GM12874 (cell line): ENCODE results near the gene PGC.

Source experiments
- CTCF ChIP-seq: IDR thresholded peaks from 2 replicates; pipeline ENCODE4 v1.5.1; 2011; ENCODE audit warnings: low read depth, mild to moderate bottlenecking, control low read depth, low read length, moderate library complexity; ENCODE audit not compliant: insufficient read depth

Gene PGC

GRCh38 chr6:41750374-41750773 lies 3.2 kb upstream of the PGC start:
- no peak for TF ChIP-seq CTCF

GRCh38 chr6:41748542-41748941 lies 1.3 kb upstream of the PGC start:
- no peak for TF ChIP-seq CTCF

DNA sequence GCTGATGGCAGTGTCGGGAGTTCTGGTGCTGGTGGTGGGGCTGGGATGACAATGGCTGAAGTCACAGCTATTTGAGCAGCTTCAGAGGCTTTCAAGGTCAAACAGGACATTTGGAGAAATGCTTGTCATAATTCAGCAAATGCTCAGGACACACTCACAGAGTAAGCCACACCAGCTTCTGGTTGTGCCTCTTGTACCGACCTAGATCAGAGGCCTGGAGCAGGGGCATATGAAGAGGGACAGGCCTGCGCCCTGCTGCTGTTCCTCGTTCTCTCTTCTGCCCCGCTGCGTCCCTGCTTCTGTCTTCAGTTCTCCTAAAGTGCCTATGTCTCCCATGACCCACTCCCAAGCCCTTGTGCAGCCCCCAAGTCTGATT lies 893 bp upstream of the PGC start:
- TF ChIP-seq CTCF: no peak

DNA sequence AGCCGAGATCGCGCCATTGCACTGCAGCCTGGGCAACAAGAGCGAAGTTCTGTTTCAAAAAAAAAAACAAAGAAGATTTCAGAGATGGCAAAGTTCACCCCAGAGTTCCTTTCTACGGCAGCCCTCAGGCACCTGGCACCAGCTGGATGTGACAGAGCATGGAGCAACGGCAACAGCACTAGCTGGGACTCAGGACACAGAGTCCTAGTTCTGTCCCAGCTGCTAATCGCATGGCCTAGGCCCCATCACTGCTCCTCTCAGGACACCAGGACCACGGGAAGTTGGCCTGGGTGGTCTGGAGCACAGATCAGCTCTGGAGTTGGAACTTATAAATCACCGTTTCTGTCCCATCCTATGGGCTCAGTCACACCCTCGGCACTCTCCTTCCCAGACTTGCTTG lies 1.1 kb downstream of the PGC start:
- no peak for TF ChIP-seq CTCF

DNA sequence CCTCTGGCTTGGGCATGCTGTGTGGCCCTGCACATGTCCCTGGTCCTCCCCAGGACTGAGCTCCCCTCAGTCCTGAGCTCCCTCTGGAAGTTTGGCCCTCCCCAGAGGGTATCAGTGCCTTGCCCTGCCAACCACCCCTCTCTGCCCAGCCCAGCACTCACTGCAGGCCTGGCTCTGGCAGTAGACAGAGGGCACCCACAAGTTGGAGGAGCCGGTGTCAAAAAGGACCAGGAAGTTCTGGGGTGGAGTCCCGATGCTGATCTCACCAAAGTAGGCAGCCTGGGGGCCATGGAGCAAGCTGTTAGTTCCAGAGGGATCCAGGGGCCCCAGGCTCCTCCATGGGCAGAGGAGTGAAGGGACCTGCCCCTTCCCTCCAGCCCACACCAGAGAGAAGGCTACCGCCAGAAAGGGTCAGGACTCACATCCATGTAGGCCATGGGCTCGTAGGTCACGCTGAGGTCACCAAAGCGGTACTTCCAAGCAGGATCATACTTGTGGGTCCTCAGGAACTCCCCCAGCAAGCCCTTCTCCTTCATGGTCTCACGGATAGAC lies 2.9 kb downstream of the PGC start:
- TF ChIP-seq CTCF: no peak

- no peak for TF ChIP-seq CTCF
Observed at GRCh38 chr6:41743406-41744235, 3.6 kb downstream of the PGC start.

DNA sequence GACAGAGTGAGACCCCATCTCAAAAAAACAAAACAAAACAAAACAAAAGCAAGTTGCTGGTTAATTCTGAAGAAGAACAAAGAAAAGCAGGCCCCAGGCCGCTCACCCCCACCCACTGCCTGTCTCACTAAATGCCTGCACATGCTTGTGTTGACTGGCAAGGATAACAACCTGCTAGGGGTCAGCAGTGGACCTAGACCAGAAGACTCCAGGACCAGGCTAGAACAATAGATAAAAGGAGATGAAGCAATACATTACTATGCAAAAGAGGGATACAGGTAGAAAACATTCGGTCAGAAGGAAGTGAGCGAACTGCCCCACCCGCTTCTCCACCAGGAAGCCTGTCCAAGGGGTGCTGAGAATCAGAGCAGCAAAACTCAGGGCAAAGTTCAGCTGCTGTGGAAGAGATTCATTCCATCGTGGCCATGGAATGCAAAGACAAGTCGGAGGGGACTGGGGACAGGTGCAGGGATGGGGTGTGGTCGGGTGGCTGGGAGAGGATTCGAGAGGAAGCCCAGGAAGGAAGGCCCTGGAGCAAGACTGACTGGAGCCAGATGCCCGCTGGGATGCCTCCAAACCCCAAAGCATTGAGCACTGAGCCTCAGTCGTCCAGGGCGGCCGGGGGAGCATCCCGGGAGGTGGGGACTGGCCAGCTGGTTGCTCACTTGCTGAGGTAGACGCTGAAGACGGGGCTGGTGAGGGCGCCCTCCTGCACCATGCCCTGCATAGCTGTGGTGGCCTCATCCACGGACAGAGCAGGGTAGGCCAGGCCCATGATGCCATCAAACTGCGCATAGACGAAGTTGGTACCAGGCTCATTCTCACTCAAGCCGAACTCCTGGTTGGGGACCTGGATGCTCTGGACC lies 5.3 kb downstream of the PGC start:
- TF ChIP-seq CTCF: no peak
